GM23338 (cell line): Measurements from ENCODE around the gene GAS6. TPM values are rescaled to one million over a fixed set of nuclear protein-coding genes. Genes with fewer than 3 reads are reported as not detected.

Experiments
- ATAC-seq: fragments of 200-7000 bp; cut with Tn5 transposase; 3 replicates; pipeline ENCODE4 v1.9.1; 2020
- DNase-seq: peaks from one replicate; pipeline ENCODE4 v3.0.0-alpha.2; 2015; ENCODE audit warnings: low spot score
- H2AFZ ChIP-seq: fragments of 200-600 bp; sonication (generic); 2 replicates; pipeline ENCODE4 v1.8.0; 2016; ENCODE audit warnings: antibody characterized with exemption, mild to moderate bottlenecking, moderate library complexity
- H3F3A ChIP-seq: fragments of 200-600 bp; sonication (generic); replicated peaks from 2 replicates; pipeline ENCODE4 v1.8.0; 2017; ENCODE audit warnings: antibody characterized with exemption, mixed run types, low read depth
- H3K27ac ChIP-seq: fragments of 200-600 bp; sonication (generic); 2 replicates; pipeline ENCODE4 v1.6.1; 2016; ENCODE audit warnings: low read depth
- H3K27me3 ChIP-seq: fragments of 200-600 bp; sonication (generic); 2 replicates; pipeline ENCODE4 v1.8.0; 2016; ENCODE audit warnings: mild to moderate bottlenecking, mixed run types, moderate library complexity; ENCODE audit not compliant: insufficient read depth
- H3K36me3 ChIP-seq: fragments of 200-600 bp; sonication (generic); 2 replicates; pipeline ENCODE4 v1.8.0; 2016; ENCODE audit warnings: mild to moderate bottlenecking; ENCODE audit not compliant: insufficient read depth
- H3K4me1 ChIP-seq: fragments of 200-600 bp; sonication (generic); 2 replicates; pipeline ENCODE4 v1.8.0; 2016; ENCODE audit warnings: mild to moderate bottlenecking, moderate library complexity; ENCODE audit not compliant: insufficient read depth
- H3K4me2 ChIP-seq: fragments of 200-600 bp; sonication (generic); 2 replicates; pipeline ENCODE4 v1.7.1; 2017; ENCODE audit warnings: mixed run types
- H3K4me3 ChIP-seq: fragments of 200-600 bp; sonication (generic); 2 replicates; pipeline ENCODE4 v1.6.1; 2016; ENCODE audit warnings: mixed run types
- H3K79me2 ChIP-seq: fragments of 200-600 bp; sonication (generic); replicated peaks from 2 replicates; pipeline ENCODE4 v1.8.0; 2017; ENCODE audit warnings: mild to moderate bottlenecking; ENCODE audit not compliant: insufficient read depth
- H3K9me2 ChIP-seq: fragments of 200-600 bp; sonication (generic); 2 replicates; pipeline ENCODE4 v1.8.0; 2017; ENCODE audit not compliant: insufficient read depth
- H4K20me1 ChIP-seq: fragments of 200-600 bp; sonication (generic); replicated peaks from 2 replicates; pipeline ENCODE4 v1.8.0; 2017; ENCODE audit warnings: mild to moderate bottlenecking; ENCODE audit not compliant: insufficient read depth
- H3K27ac Mint-ChIP-seq: 2 replicates; pipeline ENCODE4 v1.8.0; 2020; ENCODE audit warnings: inconsistent platforms, mild to moderate bottlenecking, moderate library complexity, mixed read lengths
- H3K27me3 Mint-ChIP-seq: 3 replicates; pipeline ENCODE4 v1.8.0; 2022; ENCODE audit warnings: low read depth, mild to moderate bottlenecking, moderate library complexity, mixed read lengths, inconsistent platforms; ENCODE audit not compliant: insufficient read depth, poor library complexity
- H3K36me3 Mint-ChIP-seq: 3 replicates; pipeline ENCODE4 v1.8.0; 2021; ENCODE audit warnings: low read depth, mild to moderate bottlenecking, inconsistent platforms, moderate library complexity, mixed read lengths
- H3K4me1 Mint-ChIP-seq: 3 replicates; pipeline ENCODE4 v1.8.0; 2020; ENCODE audit warnings: mild to moderate bottlenecking, inconsistent platforms, mixed read lengths
- H3K4me3 Mint-ChIP-seq: 3 replicates; pipeline ENCODE4 v1.8.0; 2021; ENCODE audit warnings: moderate library complexity, mild to moderate bottlenecking, inconsistent platforms, mixed read lengths
- H3K9me3 Mint-ChIP-seq: 3 replicates; pipeline ENCODE4 v1.8.0; 2020; ENCODE audit warnings: moderate library complexity, mild to moderate bottlenecking, inconsistent platforms, mixed read lengths
- CREB1 ChIP-seq: fragments of 250-450 bp; sonication (Bioruptor Pico); IDR thresholded peaks from 2 replicates; pipeline ENCODE4 v1.5.0; 2020; ENCODE audit warnings: low read depth, mild to moderate bottlenecking, moderate library complexity
- EZH2 ChIP-seq: fragments of 200-600 bp; sonication (generic); IDR thresholded peaks from one replicate; pipeline ENCODE4 v1.8.0; 2017; ENCODE audit warnings: antibody characterized with exemption, mild to moderate bottlenecking, low read depth; ENCODE audit not compliant: unreplicated experiment
- JUNB ChIP-seq: IDR thresholded peaks from one replicate; pipeline ENCODE4 v1.6.1; 2016; ENCODE audit warnings: antibody characterized with exemption; ENCODE audit not compliant: unreplicated experiment
- NANOG ChIP-seq: IDR thresholded peaks from 2 replicates; pipeline ENCODE4 v1.6.1; 2016; ENCODE audit warnings: antibody characterized with exemption, borderline replicate concordance
- POLR2AphosphoS5 ChIP-seq: IDR thresholded peaks from 2 replicates; pipeline ENCODE4 v1.6.1; 2016; ENCODE audit warnings: antibody characterized with exemption, low read depth
- STAT1 ChIP-seq: IDR thresholded peaks from one replicate; pipeline ENCODE4 v1.6.1; 2016; ENCODE audit warnings: antibody characterized with exemption; ENCODE audit not compliant: unreplicated experiment
- ZNF114 ChIP-seq: fragments of 250-450 bp; sonication (Bioruptor Pico); IDR thresholded peaks from 2 replicates; pipeline ENCODE4 v1.5.0; 2020; ENCODE audit warnings: mild to moderate bottlenecking, moderate library complexity
- polyA plus RNA-seq: library from polyadenylated mRNA; unstranded; fragments of >200 nt; fragmentation: Nextera tagmentation; extraction: Ambion mirVana; gene quantifications from 2 replicates; pipeline ENCODE4 v1.2.1, GENCODE V29; 2016
- total RNA-seq: library from RNA; depleted of rRNA; stranded (reverse); fragments of >200 nt; shearing (Covaris generic); gene quantifications from 2 replicates; pipeline ENCODE4 v1.2.3, GENCODE V29; 2014
- TF ChIP-seq, protein P1 (sequence below), 2 experiments: fragments of 200-600 bp in 1 of 2; sonication (generic) in 1 of 2; conservative IDR thresholded peaks; 2 replicates each; pipeline versions ENCODE4 v1.5.1 to v1.6.1; 2016 to 2017; ENCODE audit warnings: antibody characterized with exemption in 2 of 2, low read depth in 2 of 2, mild to moderate bottlenecking in 2 of 2, moderate library complexity in 1 of 2
- TF ChIP-seq, protein P2 (sequence below): IDR thresholded peaks from one replicate; pipeline ENCODE4 v1.6.1; 2018; ENCODE audit warnings: antibody characterized with exemption; ENCODE audit not compliant: unreplicated experiment
- TF ChIP-seq, protein P3 (sequence below): fragments of 250-450 bp; sonication (Bioruptor Pico); IDR thresholded peaks from 2 replicates; pipeline ENCODE4 v1.5.0; 2020; ENCODE audit warnings: mild to moderate bottlenecking, moderate library complexity
- TF ChIP-seq, protein P4 (sequence below): IDR thresholded peaks from 2 replicates; pipeline ENCODE4 v1.6.1; 2016; ENCODE audit warnings: antibody characterized with exemption

GAS6 gene
- total and polyA plus RNA-seq, 2 experiments from 2014 or later = 7.9 to 21.2 TPM

DNA sequence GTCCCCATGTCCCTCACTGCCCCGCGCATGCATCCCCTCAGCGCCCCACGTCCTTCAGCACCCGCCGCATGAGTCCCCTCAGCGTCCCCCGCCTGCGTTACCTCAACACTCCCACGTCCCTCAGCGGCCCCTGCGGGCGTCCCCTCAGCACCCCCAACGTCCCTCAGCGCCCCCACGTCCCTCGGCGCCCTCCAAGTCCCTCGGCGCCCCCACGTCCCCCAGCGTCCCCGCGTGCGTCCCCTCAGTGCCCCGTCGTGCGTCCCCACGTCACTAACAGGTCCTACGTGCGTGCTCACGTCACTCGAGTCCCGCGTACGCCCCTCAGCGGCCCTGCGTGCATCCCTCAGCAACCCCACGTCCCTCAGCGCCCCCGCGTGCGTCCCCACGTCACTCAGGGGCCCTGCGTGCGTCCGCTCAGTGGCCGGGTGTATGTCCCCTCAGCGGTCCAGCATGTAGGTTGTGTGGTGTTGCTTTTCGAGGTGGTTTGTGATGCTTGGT, 19.5 kb upstream of the GAS6 start:
- no peaks in the 10 kb centered on the region for H3K79me2 ChIP-seq
- peaks cover 2% of the 10 kb centered on the region; the same call in 1 of the 3 replicates for H3K4me1 Mint-ChIP-seq

More for the DNA sequence above, 19.5 kb upstream of the GAS6 start:
- H3K4me2 ChIP-seq = no peak overlapping the region
- H3K9me2 ChIP-seq = peaks cover 8% of the 10 kb centered on the region
- no peak for ATAC-seq
- TF ChIP-seq, protein P1, sequence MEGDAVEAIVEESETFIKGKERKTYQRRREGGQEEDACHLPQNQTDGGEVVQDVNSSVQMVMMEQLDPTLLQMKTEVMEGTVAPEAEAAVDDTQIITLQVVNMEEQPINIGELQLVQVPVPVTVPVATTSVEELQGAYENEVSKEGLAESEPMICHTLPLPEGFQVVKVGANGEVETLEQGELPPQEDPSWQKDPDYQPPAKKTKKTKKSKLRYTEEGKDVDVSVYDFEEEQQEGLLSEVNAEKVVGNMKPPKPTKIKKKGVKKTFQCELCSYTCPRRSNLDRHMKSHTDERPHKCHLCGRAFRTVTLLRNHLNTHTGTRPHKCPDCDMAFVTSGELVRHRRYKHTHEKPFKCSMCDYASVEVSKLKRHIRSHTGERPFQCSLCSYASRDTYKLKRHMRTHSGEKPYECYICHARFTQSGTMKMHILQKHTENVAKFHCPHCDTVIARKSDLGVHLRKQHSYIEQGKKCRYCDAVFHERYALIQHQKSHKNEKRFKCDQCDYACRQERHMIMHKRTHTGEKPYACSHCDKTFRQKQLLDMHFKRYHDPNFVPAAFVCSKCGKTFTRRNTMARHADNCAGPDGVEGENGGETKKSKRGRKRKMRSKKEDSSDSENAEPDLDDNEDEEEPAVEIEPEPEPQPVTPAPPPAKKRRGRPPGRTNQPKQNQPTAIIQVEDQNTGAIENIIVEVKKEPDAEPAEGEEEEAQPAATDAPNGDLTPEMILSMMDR (conservative IDR thresholded peaks at IDR 0.05; ENCODE audit: low read depth in 2 of 2) = no peak
- no peak for TF ChIP-seq NANOG
- no peak for TF ChIP-seq JUNB
- TF ChIP-seq ZNF114 = no peak
- no peak for TF ChIP-seq CREB1 (CRISPR knock-in tag)
- no peak for TF ChIP-seq STAT1
- TF ChIP-seq, protein P2, sequence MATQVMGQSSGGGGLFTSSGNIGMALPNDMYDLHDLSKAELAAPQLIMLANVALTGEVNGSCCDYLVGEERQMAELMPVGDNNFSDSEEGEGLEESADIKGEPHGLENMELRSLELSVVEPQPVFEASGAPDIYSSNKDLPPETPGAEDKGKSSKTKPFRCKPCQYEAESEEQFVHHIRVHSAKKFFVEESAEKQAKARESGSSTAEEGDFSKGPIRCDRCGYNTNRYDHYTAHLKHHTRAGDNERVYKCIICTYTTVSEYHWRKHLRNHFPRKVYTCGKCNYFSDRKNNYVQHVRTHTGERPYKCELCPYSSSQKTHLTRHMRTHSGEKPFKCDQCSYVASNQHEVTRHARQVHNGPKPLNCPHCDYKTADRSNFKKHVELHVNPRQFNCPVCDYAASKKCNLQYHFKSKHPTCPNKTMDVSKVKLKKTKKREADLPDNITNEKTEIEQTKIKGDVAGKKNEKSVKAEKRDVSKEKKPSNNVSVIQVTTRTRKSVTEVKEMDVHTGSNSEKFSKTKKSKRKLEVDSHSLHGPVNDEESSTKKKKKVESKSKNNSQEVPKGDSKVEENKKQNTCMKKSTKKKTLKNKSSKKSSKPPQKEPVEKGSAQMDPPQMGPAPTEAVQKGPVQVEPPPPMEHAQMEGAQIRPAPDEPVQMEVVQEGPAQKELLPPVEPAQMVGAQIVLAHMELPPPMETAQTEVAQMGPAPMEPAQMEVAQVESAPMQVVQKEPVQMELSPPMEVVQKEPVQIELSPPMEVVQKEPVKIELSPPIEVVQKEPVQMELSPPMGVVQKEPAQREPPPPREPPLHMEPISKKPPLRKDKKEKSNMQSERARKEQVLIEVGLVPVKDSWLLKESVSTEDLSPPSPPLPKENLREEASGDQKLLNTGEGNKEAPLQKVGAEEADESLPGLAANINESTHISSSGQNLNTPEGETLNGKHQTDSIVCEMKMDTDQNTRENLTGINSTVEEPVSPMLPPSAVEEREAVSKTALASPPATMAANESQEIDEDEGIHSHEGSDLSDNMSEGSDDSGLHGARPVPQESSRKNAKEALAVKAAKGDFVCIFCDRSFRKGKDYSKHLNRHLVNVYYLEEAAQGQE = no peak
- TF ChIP-seq, protein P3, sequence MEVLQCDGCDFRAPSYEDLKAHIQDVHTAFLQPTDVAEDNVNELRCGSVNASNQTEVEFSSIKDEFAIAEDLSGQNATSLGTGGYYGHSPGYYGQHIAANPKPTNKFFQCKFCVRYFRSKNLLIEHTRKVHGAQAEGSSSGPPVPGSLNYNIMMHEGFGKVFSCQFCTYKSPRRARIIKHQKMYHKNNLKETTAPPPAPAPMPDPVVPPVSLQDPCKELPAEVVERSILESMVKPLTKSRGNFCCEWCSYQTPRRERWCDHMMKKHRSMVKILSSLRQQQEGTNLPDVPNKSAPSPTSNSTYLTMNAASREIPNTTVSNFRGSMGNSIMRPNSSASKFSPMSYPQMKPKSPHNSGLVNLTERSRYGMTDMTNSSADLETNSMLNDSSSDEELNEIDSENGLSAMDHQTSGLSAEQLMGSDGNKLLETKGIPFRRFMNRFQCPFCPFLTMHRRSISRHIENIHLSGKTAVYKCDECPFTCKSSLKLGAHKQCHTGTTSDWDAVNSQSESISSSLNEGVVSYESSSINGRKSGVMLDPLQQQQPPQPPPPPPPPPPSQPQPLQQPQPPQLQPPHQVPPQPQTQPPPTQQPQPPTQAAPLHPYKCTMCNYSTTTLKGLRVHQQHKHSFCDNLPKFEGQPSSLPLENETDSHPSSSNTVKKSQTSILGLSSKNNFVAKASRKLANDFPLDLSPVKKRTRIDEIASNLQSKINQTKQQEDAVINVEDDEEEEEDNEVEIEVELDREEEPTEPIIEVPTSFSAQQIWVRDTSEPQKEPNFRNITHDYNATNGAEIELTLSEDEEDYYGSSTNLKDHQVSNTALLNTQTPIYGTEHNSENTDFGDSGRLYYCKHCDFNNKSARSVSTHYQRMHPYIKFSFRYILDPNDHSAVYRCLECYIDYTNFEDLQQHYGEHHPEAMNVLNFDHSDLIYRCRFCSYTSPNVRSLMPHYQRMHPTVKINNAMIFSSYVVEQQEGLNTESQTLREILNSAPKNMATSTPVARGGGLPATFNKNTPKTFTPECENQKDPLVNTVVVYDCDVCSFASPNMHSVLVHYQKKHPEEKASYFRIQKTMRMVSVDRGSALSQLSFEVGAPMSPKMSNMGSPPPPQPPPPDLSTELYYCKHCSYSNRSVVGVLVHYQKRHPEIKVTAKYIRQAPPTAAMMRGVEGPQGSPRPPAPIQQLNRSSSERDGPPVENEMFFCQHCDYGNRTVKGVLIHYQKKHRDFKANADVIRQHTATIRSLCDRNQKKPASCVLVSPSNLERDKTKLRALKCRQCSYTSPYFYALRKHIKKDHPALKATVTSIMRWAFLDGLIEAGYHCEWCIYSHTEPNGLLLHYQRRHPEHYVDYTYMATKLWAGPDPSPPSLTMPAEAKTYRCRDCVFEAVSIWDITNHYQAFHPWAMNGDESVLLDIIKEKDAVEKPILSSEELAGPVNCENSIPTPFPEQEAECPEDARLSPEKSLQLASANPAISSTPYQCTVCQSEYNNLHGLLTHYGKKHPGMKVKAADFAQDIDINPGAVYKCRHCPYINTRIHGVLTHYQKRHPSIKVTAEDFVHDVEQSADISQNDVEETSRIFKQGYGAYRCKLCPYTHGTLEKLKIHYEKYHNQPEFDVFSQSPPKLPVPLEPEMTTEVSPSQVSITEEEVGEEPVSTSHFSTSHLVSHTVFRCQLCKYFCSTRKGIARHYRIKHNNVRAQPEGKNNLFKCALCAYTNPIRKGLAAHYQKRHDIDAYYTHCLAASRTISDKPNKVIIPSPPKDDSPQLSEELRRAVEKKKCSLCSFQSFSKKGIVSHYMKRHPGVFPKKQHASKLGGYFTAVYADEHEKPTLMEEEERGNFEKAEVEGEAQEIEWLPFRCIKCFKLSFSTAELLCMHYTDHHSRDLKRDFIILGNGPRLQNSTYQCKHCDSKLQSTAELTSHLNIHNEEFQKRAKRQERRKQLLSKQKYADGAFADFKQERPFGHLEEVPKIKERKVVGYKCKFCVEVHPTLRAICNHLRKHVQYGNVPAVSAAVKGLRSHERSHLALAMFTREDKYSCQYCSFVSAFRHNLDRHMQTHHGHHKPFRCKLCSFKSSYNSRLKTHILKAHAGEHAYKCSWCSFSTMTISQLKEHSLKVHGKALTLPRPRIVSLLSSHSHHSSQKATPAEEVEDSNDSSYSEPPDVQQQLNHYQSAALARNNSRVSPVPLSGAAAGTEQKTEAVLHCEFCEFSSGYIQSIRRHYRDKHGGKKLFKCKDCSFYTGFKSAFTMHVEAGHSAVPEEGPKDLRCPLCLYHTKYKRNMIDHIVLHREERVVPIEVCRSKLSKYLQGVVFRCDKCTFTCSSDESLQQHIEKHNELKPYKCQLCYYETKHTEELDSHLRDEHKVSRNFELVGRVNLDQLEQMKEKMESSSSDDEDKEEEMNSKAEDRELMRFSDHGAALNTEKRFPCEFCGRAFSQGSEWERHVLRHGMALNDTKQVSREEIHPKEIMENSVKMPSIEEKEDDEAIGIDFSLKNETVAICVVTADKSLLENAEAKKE (CRISPR knock-in tag) = no peak
- no peak for TF ChIP-seq EZH2
- TF ChIP-seq, protein P4, sequence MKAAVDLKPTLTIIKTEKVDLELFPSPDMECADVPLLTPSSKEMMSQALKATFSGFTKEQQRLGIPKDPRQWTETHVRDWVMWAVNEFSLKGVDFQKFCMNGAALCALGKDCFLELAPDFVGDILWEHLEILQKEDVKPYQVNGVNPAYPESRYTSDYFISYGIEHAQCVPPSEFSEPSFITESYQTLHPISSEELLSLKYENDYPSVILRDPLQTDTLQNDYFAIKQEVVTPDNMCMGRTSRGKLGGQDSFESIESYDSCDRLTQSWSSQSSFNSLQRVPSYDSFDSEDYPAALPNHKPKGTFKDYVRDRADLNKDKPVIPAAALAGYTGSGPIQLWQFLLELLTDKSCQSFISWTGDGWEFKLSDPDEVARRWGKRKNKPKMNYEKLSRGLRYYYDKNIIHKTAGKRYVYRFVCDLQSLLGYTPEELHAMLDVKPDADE = no peak
- TF ChIP-seq POLR2AphosphoS5 = no peak
- no peaks in the 10 kb centered on the region for H4K20me1 ChIP-seq
- no peak overlapping the region for H3K4me3 Mint-ChIP-seq
- no peak overlapping the region for H3K27ac ChIP-seq
- H3F3A ChIP-seq = no peaks in the 10 kb centered on the region
- no peaks in the 10 kb centered on the region for H3K36me3 ChIP-seq
- DNase-seq = no peak
- H3K27me3 ChIP-seq = no peaks in the 10 kb centered on the region
- H3K27me3 Mint-ChIP-seq = peaks cover 8% of the 10 kb centered on the region
- H3K36me3 Mint-ChIP-seq = no peaks in the 10 kb centered on the region; the same call in 2 of the 3 replicates
- H3K4me1 ChIP-seq = no peaks in the 10 kb centered on the region
- H2AFZ ChIP-seq = no peak overlapping the region
- H3K4me3 ChIP-seq = no peak overlapping the region
- no peak overlapping the region for H3K27ac Mint-ChIP-seq
- no peaks in the 10 kb centered on the region for H3K9me3 Mint-ChIP-seq
